Lung (tissue), 12 donors: ENCODE results near the gene NDE1. TPM values are rescaled to one million over a fixed set of nuclear protein-coding genes. Genes with fewer than 3 reads are reported as not detected.
A peak's percentile ranks its signal among the peaks of the same experiment; 100 is the strongest.

Experiments used
- ATAC-seq: fragments of 200-7000 bp; cut with Tn5 transposase; one replicate; pipeline ENCODE4 v1.9.1; 2020; ENCODE audit warnings: moderate number of reproducible peaks; ENCODE audit not compliant: insufficient read depth, low FRiP score
- DNase-seq, 3 donors: peaks; one replicate each; pipeline ENCODE4 v3.0.0-alpha.2; 2013 to 2017
- H3K27ac ChIP-seq, 2 donors: one replicate each; pipeline ENCODE4 v1.5.1; 2013; ENCODE audit warnings: mild to moderate bottlenecking in 2 of 2, moderate library complexity in 2 of 2, control low read depth in 1 of 2, inconsistent platforms in 1 of 2, low read depth in 1 of 2, low read length in 1 of 2
- H3K27me3 ChIP-seq, 3 donors: one replicate each; pipeline ENCODE4 v1.5.1; 2013; ENCODE audit warnings: low read length in 2 of 3; ENCODE audit not compliant: control insufficient read depth in 3 of 3, insufficient read depth in 3 of 3
- H3K36me3 ChIP-seq, 4 donors: one replicate each; pipeline ENCODE4 v1.5.1; 2013; ENCODE audit warnings: low read length in 4 of 4, mild to moderate bottlenecking in 1 of 4, moderate library complexity in 1 of 4; ENCODE audit not compliant: control insufficient read depth in 4 of 4, insufficient read depth in 4 of 4
- H3K4me1 ChIP-seq, 5 donors: one replicate each; pipeline ENCODE4 v1.5.1; 2013; ENCODE audit warnings: low read length in 5 of 5, mild to moderate bottlenecking in 2 of 5, moderate library complexity in 1 of 5; ENCODE audit not compliant: control insufficient read depth in 5 of 5, insufficient read depth in 5 of 5
- H3K4me3 ChIP-seq: one replicate; pipeline ENCODE4 v1.5.1; 2013; ENCODE audit warnings: mild to moderate bottlenecking, control low read depth, moderate library complexity
- H3K9ac ChIP-seq, 2 donors: one replicate each; pipeline ENCODE4 v1.5.1; 2013; ENCODE audit warnings: low read length in 2 of 2, control low read depth in 1 of 2; ENCODE audit not compliant: insufficient read depth in 1 of 2
- H3K9me3 ChIP-seq, 4 donors: one replicate each; pipeline ENCODE4 v1.5.1; 2013; ENCODE audit warnings: low read length in 3 of 4, mild to moderate bottlenecking in 1 of 4, moderate library complexity in 1 of 4; ENCODE audit not compliant: control insufficient read depth in 4 of 4, insufficient read depth in 3 of 4
- CTCF ChIP-seq: IDR thresholded peaks from 2 replicates; pipeline ENCODE4 v1.5.1; 2012; ENCODE audit warnings: mild to moderate bottlenecking; ENCODE audit errors: control extremely low read depth, extremely low read depth
- WGBS, 2 donors: extraction: QIAGEN DNeasy Blood & Tissue Kit; methylation state at CpG; one replicate each; pipeline ENCODE4 v1.1.7; 2013; 5-methylcytosine and 5-hydroxymethylcytosine counted together
- polyA plus RNA-seq, 2 donors: library from polyadenylated mRNA; stranded (reverse); fragments of 200-250 nt; gene quantifications; one replicate each; pipeline ENCODE4 v1.2.1, GENCODE V29; 2013
- total RNA-seq, 2 donors: library from RNA; depleted of rRNA in 1 of 2; stranded (reverse); fragments of >200 nt in 1 of 2; gene quantifications; one replicate each; pipeline ENCODE4 v1.2.1, GENCODE V29; 2014 to 2021
- donor health status: control.
- donor health status: control.
- donor health status: Bipolar disorder and iron deficiency.
- donor health status: healthy.
- donor health status: DM: yes; HTN: yes; CAD: no.

NDE1 gene
- total and polyA plus RNA-seq, 4 donors, result 7.4 to 46.8 (median 22.5) TPM

- Histone ChIP-seq H3K27me3 (no peaks in the 10 kb centered on the region), H3K36me3 (peaks cover 0 to 8% (median 2%) of the 10 kb centered on the region in 4 donors), H3K27ac (no peak overlapping the region), H3K9ac (no peak overlapping the region), H3K4me3 (no peak overlapping the region), H3K4me1 (peaks cover 0 to 13% (median 0%) of the 10 kb centered on the region in 5 donors), H3K9me3 (no peaks in the 10 kb centered on the region)
- whole genome bisulfite sequencing, 2 donors, result 91 to 92% methylated on average over 6 of the region's 6 CpGs
- ATAC-seq, result no peak
- TF ChIP-seq CTCF, result no peak
- DNase-seq, result no peak
These were observed 8.1 kb downstream of the NDE1 start for GRCh38 chr16:15658149-15658548.

- no peak for ATAC-seq
- Histone ChIP-seq H3K4me1 (peaks cover 0 to 9% (median 0%) of the 10 kb centered on the region in 5 donors), H3K27ac (no peak overlapping the region), H3K36me3 (peaks cover 0 to 8% (median 3%) of the 10 kb centered on the region in 4 donors), H3K4me3 (no peak overlapping the region), H3K9ac (no peak overlapping the region), H3K9me3 (no peaks in the 10 kb centered on the region), H3K27me3 (no peaks in the 10 kb centered on the region)
- 95 to 96% methylated on average over 5 of the region's 5 CpGs for WGBS, 2 donors
- DNase-seq, result no peak
- no peak for TF ChIP-seq CTCF
These were observed 8.5 kb downstream of the NDE1 start for GRCh38 chr16:15658556-15658955.

- 70 to 87% methylated on average over 5 of the region's 5 CpGs for WGBS, 2 donors
- peak overlapping the region in 1 of 2 donors; percentile 21 for H3K27ac ChIP-seq
- TF ChIP-seq CTCF, result no peak
These were observed 10.2 kb downstream of the NDE1 start for GRCh38 chr16:15660203-15660601.

GRCh38 chr16:15665107-15665506, 15.1 kb downstream of the NDE1 start:
- Histone ChIP-seq H3K9ac (no peak overlapping the region), H3K4me1 (peaks cover 0 to 6% (median 0%) of the 10 kb centered on the region in 5 donors), H3K4me3 (no peak overlapping the region), H3K27me3 (no peaks in the 10 kb centered on the region), H3K27ac (no peak overlapping the region), H3K9me3 (no peaks in the 10 kb centered on the region), H3K36me3 (peaks cover 12 to 33% (median 27%) of the 10 kb centered on the region in 4 donors)
- ATAC-seq (no peak), DNase-seq (no peak)
- TF ChIP-seq CTCF, result no peak

More at GRCh38 chr16:15660203-15660601, 10.2 kb downstream of the NDE1 start:
- H3K36me3 ChIP-seq, result peaks cover 6 to 8% (median 7%) of the 10 kb centered on the region in 4 donors
- DNase-seq, result no peak
- no peaks in the 10 kb centered on the region for H3K9me3 ChIP-seq
- peaks cover 0 to 6% (median 0%) of the 10 kb centered on the region in 5 donors for H3K4me1 ChIP-seq
- H3K27me3 ChIP-seq, result no peaks in the 10 kb centered on the region
- peak overlapping the region in 1 of 2 donors; percentile 68 for H3K9ac ChIP-seq
- no peak overlapping the region for H3K4me3 ChIP-seq
- ATAC-seq, result no peak
